NCI-H1694 (cell line): ENCODE measurements around the gene MPP2.

ENCODE experiments used
- DNase-seq: peaks from one replicate; lab custom pipeline; 2025; lab: John Stamatoyannopoulos, UW

The MPP2 gene

GRCh38 chr17:43846963-43847371 is 60.4 kb downstream of the MPP2 start, which contains the start of gene CD300LG:
Gene CD300LG, plus strand, starts transcription at chr17:43847176. Its CDS starts 41 bp downstream, at chr17:43847217.
- DNase-seq = no peak

GRCh38 chr17:43846221-43846712 is 61.1 kb downstream of the MPP2 start:
- DNase-seq = peak; percentile 51

GRCh38 chr17:43845766-43846165 is 61.6 kb downstream of the MPP2 start:
- no peak for DNase-seq

GRCh38 chr17:43844241-43844640 is 63.1 kb downstream of the MPP2 start:
- no peak for DNase-seq

GRCh38 chr17:43842975-43843325 is 64.4 kb downstream of the MPP2 start:
- no peak for DNase-seq

GRCh38 chr17:43842091-43842974 is 65.0 kb downstream of the MPP2 start:
- DNase-seq = peak; percentile 14

GRCh38 chr17:43841282-43841681 is 66.1 kb downstream of the MPP2 start:
- no peak for DNase-seq

GRCh38 chr17:43840814-43841213 is 66.5 kb downstream of the MPP2 start:
- no peak for DNase-seq

GRCh38 chr17:43839670-43840108 is 67.6 kb downstream of the MPP2 start:
- peak; percentile 62 for DNase-seq

- DNase-seq = no peak
These were observed 73.2 kb downstream of the MPP2 start for GRCh38 chr17:43834106-43834505.

GRCh38 chr17:43832976-43833829 is 74.1 kb downstream of the MPP2 start, which contains the start of gene MPP3:
Gene MPP3, minus strand, starts transcription at chr17:43833146. Its CDS starts 1,240 bp downstream, at chr17:43831906.
- peak; percentile 32 for DNase-seq

GRCh38 chr17:43832168-43832975 is 75.0 kb downstream of the MPP2 start:
- no peak for DNase-seq

- no peak for DNase-seq
These were observed 75.7 kb downstream of the MPP2 start for GRCh38 chr17:43831633-43832032.

GRCh38 chr17:43830510-43831140 is 76.7 kb downstream of the MPP2 start:
- no peak for DNase-seq

GRCh38 chr17:43829738-43830137 is 77.6 kb downstream of the MPP2 start:
- no peak for DNase-seq

GRCh38 chr17:43827596-43827995 is 79.7 kb downstream of the MPP2 start:
- DNase-seq = no peak

GRCh38 chr17:43826206-43826605 is 81.1 kb downstream of the MPP2 start:
- no peak for DNase-seq

- no peak for DNase-seq
These were observed 81.8 kb downstream of the MPP2 start for GRCh38 chr17:43825567-43825966.
